WTC11 (cell line): ENCODE results near the gene CADM2. TPM values are rescaled to one million over a fixed set of nuclear protein-coding genes. Genes with fewer than 3 reads are reported as not detected.

Experiments
- ATAC-seq: fragments of 200-7000 bp; cut with Tn5 transposase; 2 replicates; pipeline ENCODE4 v1.10.0; 2021; ENCODE audit warnings: mild to moderate bottlenecking, moderate library complexity
- CTCF ChIA-PET: fragments of 300-600 bp; sonication (Branson Sonifier 250); formaldehyde crosslinking; loops from one replicate; lab custom pipeline; 2021; ENCODE audit warnings: antibody characterized with exemption; lab: Charles Lee
- POLR2A ChIA-PET: fragments of 350-600 bp; sonication (Branson Sonifier 250); formaldehyde crosslinking; loops from one replicate; lab custom pipeline; 2021; ENCODE audit warnings: antibody characterized with exemption; lab: Charles Lee
- DNase-seq: peaks from one replicate; pipeline ENCODE4 v3.0.0; 2021; ENCODE audit warnings: low spot score
- H3K27ac Mint-ChIP-seq: 2 replicates; pipeline ENCODE4 v1.8.0; 2021; ENCODE audit warnings: mixed read lengths
- H3K27me3 Mint-ChIP-seq: 2 replicates; pipeline ENCODE4 v1.8.0; 2021; ENCODE audit warnings: low read depth, mild to moderate bottlenecking, moderate library complexity, mixed read lengths
- H3K36me3 Mint-ChIP-seq: 2 replicates; pipeline ENCODE4 v1.8.0; 2021; ENCODE audit warnings: mixed read lengths
- H3K4me1 Mint-ChIP-seq: 2 replicates; pipeline ENCODE4 v1.8.0; 2022; ENCODE audit warnings: mixed read lengths
- H3K4me3 Mint-ChIP-seq: 2 replicates; pipeline ENCODE4 v1.8.0; 2021; ENCODE audit warnings: mild to moderate bottlenecking, moderate library complexity, mixed read lengths
- H3K9me3 Mint-ChIP-seq: 2 replicates; pipeline ENCODE4 v1.8.0; 2021; ENCODE audit warnings: mixed read lengths
- ATF1 ChIP-seq: sonication (generic); formaldehyde crosslinking; IDR thresholded peaks from 2 replicates; pipeline ENCODE4 v1.8.1; 2023; ENCODE audit warnings: mild to moderate bottlenecking, moderate library complexity, missing genetic modification reagents
- ATF3 ChIP-seq: sonication (generic); formaldehyde crosslinking; conservative IDR thresholded peaks from 2 replicates; pipeline ENCODE4 v1.8.1; 2022; ENCODE audit warnings: mild to moderate bottlenecking, missing genetic modification reagents
- ATF6 ChIP-seq: sonication (generic); formaldehyde crosslinking; IDR thresholded peaks from 2 replicates; pipeline ENCODE4 v1.8.1; 2023; ENCODE audit warnings: mild to moderate bottlenecking, missing genetic modification reagents
- E2F1 ChIP-seq: sonication (generic); formaldehyde crosslinking; IDR thresholded peaks from 2 replicates; pipeline ENCODE4 v1.8.0; 2022; ENCODE audit warnings: mild to moderate bottlenecking, missing genetic modification reagents
- ETV6 ChIP-seq: sonication (generic); formaldehyde crosslinking; IDR thresholded peaks from 2 replicates; pipeline ENCODE4 v1.8.1; 2022; ENCODE audit warnings: mild to moderate bottlenecking, missing genetic modification reagents
- NR3C1 ChIP-seq: sonication (generic); formaldehyde crosslinking; conservative IDR thresholded peaks from 2 replicates; pipeline ENCODE4 v1.8.1; 2023; ENCODE audit warnings: low read depth, mild to moderate bottlenecking, missing genetic modification reagents
- RELA ChIP-seq: sonication (generic); formaldehyde crosslinking; IDR thresholded peaks from 2 replicates; pipeline ENCODE4 v1.8.1; 2022; ENCODE audit warnings: missing genetic modification reagents, mild to moderate bottlenecking, borderline replicate concordance
- ZBTB43 ChIP-seq: sonication (generic); formaldehyde crosslinking; IDR thresholded peaks from 2 replicates; pipeline ENCODE4 v1.8.1; 2023; ENCODE audit warnings: mild to moderate bottlenecking, missing genetic modification reagents
- ZMAT4 ChIP-seq: fragments of 250-450 bp; sonication (Bioruptor Pico); IDR thresholded peaks from 2 replicates; pipeline ENCODE4 v1.9.0; 2021; ENCODE audit warnings: mild to moderate bottlenecking
- ZNF121 ChIP-seq: sonication (generic); formaldehyde crosslinking; IDR thresholded peaks from 2 replicates; pipeline ENCODE4 v1.8.0; 2023; ENCODE audit warnings: missing genetic modification reagents
- ZNF281 ChIP-seq: sonication (generic); formaldehyde crosslinking; IDR thresholded peaks from 2 replicates; pipeline ENCODE4 v1.8.0; 2023; ENCODE audit warnings: mild to moderate bottlenecking, missing genetic modification reagents
- total RNA-seq: library from RNA; stranded (reverse); gene quantifications from 3 replicates; pipeline ENCODE4 v1.2.3, GENCODE V29; 2021

CADM2 gene
- total RNA-seq, 1 experiment from 2014 or later = 18.8 TPM

GRCh38 chr3:86037916-86038315 lies 1079.1 kb downstream of the CADM2 start:
- no peak for DNase-seq
- Mint-ChIP-seq H3K4me1 (no peaks in the 10 kb centered on the region), H3K4me3 (no peak overlapping the region), H3K36me3 (peaks cover 20% of the 10 kb centered on the region), H3K27me3 (peaks cover 5% of the 10 kb centered on the region; the same call in 1 of the 2 replicates), H3K27ac (no peak overlapping the region), H3K9me3 (peaks cover 36% of the 10 kb centered on the region)
- ChIA-PET POLR2A (interaction anchor here (0.6 kb wide), 1 partner anchor 1041 kb away, joined by 6 read pairs; no protein-coding TSS in a partner anchor), CTCF (no interaction called here)
- ATAC-seq = no peak
- no peak for TF ChIP-seq ATF6 (CRISPR knock-in tag)
- TF ChIP-seq ZBTB43 (CRISPR knock-in tag) = no peak

GRCh38 chr3:86046436-86047136 lies 1087.8 kb downstream of the CADM2 start:
- ATAC-seq (no peak), DNase-seq (no peak)
- Mint-ChIP-seq H3K27ac (no peak overlapping the region), H3K4me1 (no peaks in the 10 kb centered on the region), H3K4me3 (no peak overlapping the region), H3K9me3 (peaks cover 27% of the 10 kb centered on the region), H3K27me3 (no peaks in the 10 kb centered on the region), H3K36me3 (peaks cover 10% of the 10 kb centered on the region)
- ChIA-PET POLR2A (no interaction called here), CTCF (no interaction called here)
- TF ChIP-seq ETV6 (no peak), ZNF121 (no peak), ZNF281 (CRISPR knock-in tag) (no peak), ZBTB43 (CRISPR knock-in tag) (no peak), NR3C1 (CRISPR knock-in tag) (no peak), ZMAT4 (CRISPR knock-in tag) (no peak), RELA (CRISPR knock-in tag) (no peak), E2F1 (CRISPR knock-in tag) (no peak), ATF1 (CRISPR knock-in tag) (no peak), ATF3 (no peak), ATF6 (CRISPR knock-in tag) (no peak)
- TF ChIP-seq, all 79 proteins: peak for 0
